C4-2B (cell line): ENCODE measurements around the gene NCAPD3.

ENCODE experiments used
- ZFX ChIP-seq: fragments of 450-650 bp; IDR thresholded peaks from 2 replicates; pipeline ENCODE4 v1.6.1; 2017
- TF ChIP-seq, protein P1 (sequence below): fragments of 450-650 bp; conservative IDR thresholded peaks from 2 replicates; pipeline ENCODE4 v1.5.1; 2017; ENCODE audit warnings: mild to moderate bottlenecking

GRCh38 chr11:134248910-134249480, 25.2 kb upstream of the NCAPD3 start:
- TF ChIP-seq, protein P1, sequence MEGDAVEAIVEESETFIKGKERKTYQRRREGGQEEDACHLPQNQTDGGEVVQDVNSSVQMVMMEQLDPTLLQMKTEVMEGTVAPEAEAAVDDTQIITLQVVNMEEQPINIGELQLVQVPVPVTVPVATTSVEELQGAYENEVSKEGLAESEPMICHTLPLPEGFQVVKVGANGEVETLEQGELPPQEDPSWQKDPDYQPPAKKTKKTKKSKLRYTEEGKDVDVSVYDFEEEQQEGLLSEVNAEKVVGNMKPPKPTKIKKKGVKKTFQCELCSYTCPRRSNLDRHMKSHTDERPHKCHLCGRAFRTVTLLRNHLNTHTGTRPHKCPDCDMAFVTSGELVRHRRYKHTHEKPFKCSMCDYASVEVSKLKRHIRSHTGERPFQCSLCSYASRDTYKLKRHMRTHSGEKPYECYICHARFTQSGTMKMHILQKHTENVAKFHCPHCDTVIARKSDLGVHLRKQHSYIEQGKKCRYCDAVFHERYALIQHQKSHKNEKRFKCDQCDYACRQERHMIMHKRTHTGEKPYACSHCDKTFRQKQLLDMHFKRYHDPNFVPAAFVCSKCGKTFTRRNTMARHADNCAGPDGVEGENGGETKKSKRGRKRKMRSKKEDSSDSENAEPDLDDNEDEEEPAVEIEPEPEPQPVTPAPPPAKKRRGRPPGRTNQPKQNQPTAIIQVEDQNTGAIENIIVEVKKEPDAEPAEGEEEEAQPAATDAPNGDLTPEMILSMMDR = no peak
- TF ChIP-seq ZFX = no peak
